ENCODE measurements around the gene NAGLU. TPM values are rescaled to one million over a fixed set of nuclear protein-coding genes. Genes with fewer than 3 reads are reported as not detected.

Gene NAGLU
- total RNA-seq, 3 donors from 2014 or later = 28.9 to 51.8 (median 35.6) TPM

DNA sequence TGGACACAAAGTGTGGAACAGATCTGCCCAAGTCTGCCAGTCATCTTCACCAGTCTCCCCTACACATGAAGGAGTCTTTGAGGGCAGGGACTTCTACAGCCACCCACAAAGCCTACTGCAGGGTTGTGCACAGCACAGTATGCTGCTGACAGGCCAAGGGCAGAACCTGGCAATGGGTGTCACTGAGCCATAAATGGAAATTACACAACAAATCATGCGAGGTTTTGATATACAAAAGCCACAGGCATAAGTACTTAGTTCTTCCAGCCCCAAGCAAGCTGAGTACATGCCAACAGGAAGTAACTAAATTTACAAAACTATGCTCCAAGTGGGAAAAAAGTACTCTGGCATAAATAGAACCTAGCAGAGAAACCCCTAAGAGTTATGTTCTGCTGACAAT is 49.3 kb downstream of the NAGLU start:
- Histone ChIP-seq H3K4me3 (no peak overlapping the region), H3K36me3 (ENCODE audit: low read depth) (no peaks in the 10 kb centered on the region), H3K4me1 (ENCODE audit: low read depth) (peaks cover 2% of the 10 kb centered on the region), H3K9me3 (no peaks in the 10 kb centered on the region)
- no peak for ATAC-seq
- TF ChIP-seq CTCF (IDR thresholded peaks at IDR 0.05) = no peak
- intact Hi-C loops (cut with DNase I, micrococcal nuclease) = no loop called here
- DNase-seq = no peak

- TF ChIP-seq CTCF (IDR thresholded peaks at IDR 0.05) = no peak
- intact Hi-C loops (cut with DNase I, micrococcal nuclease) = no loop called here
- no peak for DNase-seq
- ATAC-seq = no peak
- Histone ChIP-seq H3K36me3 (ENCODE audit: low read depth) (no peaks in the 10 kb centered on the region), H3K9me3 (no peaks in the 10 kb centered on the region), H3K4me3 (no peak overlapping the region), H3K4me1 (ENCODE audit: low read depth) (peaks cover 2% of the 10 kb centered on the region)
Measured at GRCh38 chr17:42586514-42587230, 50.6 kb downstream of the NAGLU start.

GRCh38 chr17:42590886-42591285 is 54.8 kb downstream of the NAGLU start:
- ATAC-seq (no peak), DNase-seq (no peak)
- Histone ChIP-seq H3K9me3 (no peaks in the 10 kb centered on the region), H3K4me3 (no peak overlapping the region), H3K36me3 (ENCODE audit: low read depth) (no peaks in the 10 kb centered on the region), H3K4me1 (ENCODE audit: low read depth) (peaks cover 2% of the 10 kb centered on the region)
- intact Hi-C loops (cut with DNase I, micrococcal nuclease) = no loop called here
- TF ChIP-seq CTCF (IDR thresholded peaks at IDR 0.05) = no peak

DNA sequence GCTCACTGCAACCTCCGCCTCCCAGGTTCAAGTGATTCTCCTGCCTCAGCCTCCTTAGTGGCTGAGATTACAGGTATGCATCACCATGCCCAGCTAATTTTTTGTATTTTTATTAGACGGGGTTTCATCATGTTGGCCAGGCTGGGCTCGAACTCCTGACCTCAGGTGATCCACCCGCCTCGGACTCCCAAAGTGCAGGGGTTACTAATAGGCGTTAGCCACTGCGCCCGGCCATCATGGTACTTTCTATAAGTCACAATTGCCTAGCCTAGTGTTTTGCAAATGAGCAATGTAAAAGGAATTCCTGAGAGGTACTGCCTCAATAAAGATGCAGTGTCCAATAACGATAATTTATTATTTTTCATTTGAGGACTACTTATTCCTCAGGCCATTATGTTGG is 55.4 kb downstream of the NAGLU start:
- intact Hi-C loops (cut with DNase I, micrococcal nuclease) = no loop called here
- ATAC-seq = no peak

More for the DNA sequence above, 55.4 kb downstream of the NAGLU start:
- no peak for DNase-seq
- Histone ChIP-seq H3K4me3 (no peak overlapping the region), H3K36me3 (ENCODE audit: low read depth) (no peaks in the 10 kb centered on the region), H3K9me3 (no peaks in the 10 kb centered on the region), H3K4me1 (ENCODE audit: low read depth) (peaks cover 2% of the 10 kb centered on the region)
- no peak for TF ChIP-seq CTCF (IDR thresholded peaks at IDR 0.05)

Small RNA genes lying within 50 kb of the gene (microRNA-seq; reads per million reads assigned to microRNA genes)
- gene MIR5010 (7.7 reads per million, percentile 30 among the genes with 10 or more reads in this experiment), gene MIR548AT (0.93 reads per million)

Other genes starting within 250 kb of the NAGLU start
- gene STAT5A, start 247.7 kb upstream of the NAGLU start, total RNA-seq = 10 to 100 TPM; 26.4 to 53.7 (median 29.7) TPM
- gene STAT3, start 147.8 kb upstream of the NAGLU start, total RNA-seq = 100 to 1,000 TPM; 158 to 230 (median 227) TPM
- 100 to 1,000 TPM in 1 of 3 donors, 10 to 100 TPM in 2; 19.3 to 246 (median 52.4) TPM for gene CAVIN1, start 113.0 kb upstream of the NAGLU start, total RNA-seq
- gene ATP6V0A1, start 77.4 kb upstream of the NAGLU start, total RNA-seq = 100 to 1,000 TPM in 1 of 3 donors, 10 to 100 TPM in 2; 88.5 to 105 (median 95.6) TPM
- gene HSD17B1, start 16.7 kb downstream of the NAGLU start, total RNA-seq = 1 to 10 TPM; 1.5 to 2.5 (median 1.7) TPM
- 10 to 100 TPM; 74.5 to 98.7 (median 87.8) TPM for gene COASY, start 25.9 kb downstream of the NAGLU start, total RNA-seq
- 100 to 1,000 TPM in 2 of 3 donors, 10 to 100 TPM in 1; 69.6 to 110 (median 103) TPM for gene MLX, start 30.9 kb downstream of the NAGLU start, total RNA-seq
- gene PSMC3IP, start 41.5 kb downstream of the NAGLU start, total RNA-seq = 1 to 10 TPM; 1.9 to 6.4 (median 3.1) TPM
- 10 to 100 TPM; 56.4 to 72.2 (median 67.1) TPM for gene RETREG3, start 73.1 kb downstream of the NAGLU start, total RNA-seq
- gene TUBG1, start 73.4 kb downstream of the NAGLU start, total RNA-seq = 10 to 100 TPM; 17.2 to 42.6 (median 40.9) TPM
- gene TUBG2, start 123.0 kb downstream of the NAGLU start, total RNA-seq = 10 to 100 TPM in 1 of 3 donors, 1 to 10 TPM in 2; 1.8 to 24.9 (median 6.1) TPM
- 10 to 100 TPM in 2 of 3 donors, 1 to 10 TPM in 1; 4.3 to 27.5 (median 10.4) TPM for gene PLEKHH3, start 140.8 kb downstream of the NAGLU start, total RNA-seq
- 1 to 10 TPM in 2 of 3 donors, not detected in 1; 1.6 to 2.6 TPM for gene CCR10, start 145.6 kb downstream of the NAGLU start, total RNA-seq
- gene CNTNAP1, start 146.3 kb downstream of the NAGLU start, total RNA-seq = 10 to 100 TPM in 1 of 3 donors, 1 to 10 TPM in 2; 1.4 to 37.4 (median 7.1) TPM
- gene EZH1, start 208.8 kb downstream of the NAGLU start, total RNA-seq = 10 to 100 TPM; 23.8 to 53.7 (median 31.7) TPM
- 10 to 100 TPM in 2 of 3 donors, 1 to 10 TPM in 1; 5.7 to 17.2 (median 10.3) TPM for gene RAMP2, start 225.0 kb downstream of the NAGLU start, total RNA-seq
- 10 to 100 TPM; 45.6 to 85.6 (median 83.3) TPM for gene VPS25, start 237.2 kb downstream of the NAGLU start, total RNA-seq
- 10 to 100 TPM; 17.5 to 55.8 (median 32.4) TPM for gene WNK4, start 244.4 kb downstream of the NAGLU start, total RNA-seq

Data from mucosa of descending colon (tissue), 3 donors.